ENCODE results near the gene LHFPL3. TPM values are rescaled to one million over a fixed set of nuclear protein-coding genes. Genes with fewer than 3 reads are reported as not detected.

The LHFPL3 gene
- total and polyA plus RNA-seq, 2 donors (not counting 3 experiments of a cell fraction or from before 2014, with no cell fraction given) = not detected

GRCh38 chr7:104758504-104758903, 430.1 kb downstream of the LHFPL3 start:
- H3K9me1 ChIP-seq (replicated peaks; ENCODE audit: control insufficient read depth, extremely low read depth, insufficient read depth, low read length) = no peaks in the 10 kb centered on the region
- H3K27me3 ChIP-seq (ENCODE audit: control insufficient read depth in 2 of 2, insufficient read depth in 2 of 2, low read length in 2 of 2) = no peaks in the 10 kb centered on the region
- H3K4me2 ChIP-seq (ENCODE audit: insufficient read depth, low read length) = no peak overlapping the region
- no peak overlapping the region for H3K27ac ChIP-seq (ENCODE audit: insufficient read depth, low read depth, low read length)
- dilution Hi-C loops (cut with MboI; ENCODE audit: extremely low pct_ligation_motif_present, low sequenced_read_pairs) (no loop called here), intact Hi-C loops (cut with micrococcal nuclease) (no loop called here)
- POLR2A ChIA-PET = no interaction called here
- H3K9me3 ChIP-seq (replicated peaks; ENCODE audit: control insufficient read depth, insufficient read depth, low read length) = no peaks in the 10 kb centered on the region
- no peak overlapping the region for H3K4me3 ChIP-seq (replicated peaks in 1 of 3; ENCODE audit: insufficient read depth in 1 of 3, low read depth in 1 of 3, low read length in 3 of 3)
- no peak overlapping the region for H3K9ac ChIP-seq (replicated peaks; ENCODE audit: extremely low read depth, insufficient read depth, low read length)
- no peaks in the 10 kb centered on the region for H4K20me1 ChIP-seq (replicated peaks; ENCODE audit: control insufficient read depth, extremely low read depth, insufficient read depth, low read length)
- no TSS peak for BruUV-seq (replicated peaks)
- no peak overlapping the region for H2AFZ ChIP-seq (ENCODE audit: low read depth, low read length)
- CTCF ChIA-PET = no interaction called here
- no peaks in the 10 kb centered on the region for H3K4me1 ChIP-seq (ENCODE audit: control insufficient read depth, extremely low read depth, insufficient read depth, low read length)
- no peaks in the 10 kb centered on the region for H3K79me2 ChIP-seq (ENCODE audit: control insufficient read depth, insufficient read depth, low read length)
- DNase-seq (ENCODE audit: low read depth, low spot score) (no peak), FAIRE-seq (no peak)
- H3K36me3 ChIP-seq (ENCODE audit: control insufficient read depth in 2 of 2, extremely low read depth in 1 of 2, insufficient read depth in 2 of 2, low read length in 2 of 2) = no peaks in the 10 kb centered on the region
- no peak for TF ChIP-seq EZH2 (IDR thresholded peaks at IDR 0.05; ENCODE audit: borderline replicate concordance, low read depth, low read length, severe bottlenecking)
- TF ChIP-seq FOS (IDR thresholded peaks at IDR 0.05; ENCODE audit: borderline replicate concordance, insufficient read depth, low read length) = no peak
- TF ChIP-seq POLR2AphosphoS5 (IDR thresholded peaks at IDR 0.05; ENCODE audit: insufficient read depth, low read depth, low read length) = no peak
- TF ChIP-seq JUN (IDR thresholded peaks at IDR 0.05; ENCODE audit: borderline replicate concordance, insufficient read depth, insufficient read length, low read depth) = no peak
- TF ChIP-seq MYC (IDR thresholded peaks at IDR 0.05; ENCODE audit: low read depth, low read length) = no peak
- no peak for TF ChIP-seq POLR2A (IDR thresholded peaks at IDR 0.05; ENCODE audit: low read depth, low read length)
- TF ChIP-seq, protein P1, sequence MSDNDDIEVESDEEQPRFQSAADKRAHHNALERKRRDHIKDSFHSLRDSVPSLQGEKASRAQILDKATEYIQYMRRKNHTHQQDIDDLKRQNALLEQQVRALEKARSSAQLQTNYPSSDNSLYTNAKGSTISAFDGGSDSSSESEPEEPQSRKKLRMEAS (IDR thresholded peaks at IDR 0.05; ENCODE audit: insufficient read depth, insufficient read length) = no peak
- TF ChIP-seq GATA2 (IDR thresholded peaks at IDR 0.05; ENCODE audit: insufficient read depth, insufficient read length, low read depth, low read length) = no peak
- TF ChIP-seq, protein P2, sequence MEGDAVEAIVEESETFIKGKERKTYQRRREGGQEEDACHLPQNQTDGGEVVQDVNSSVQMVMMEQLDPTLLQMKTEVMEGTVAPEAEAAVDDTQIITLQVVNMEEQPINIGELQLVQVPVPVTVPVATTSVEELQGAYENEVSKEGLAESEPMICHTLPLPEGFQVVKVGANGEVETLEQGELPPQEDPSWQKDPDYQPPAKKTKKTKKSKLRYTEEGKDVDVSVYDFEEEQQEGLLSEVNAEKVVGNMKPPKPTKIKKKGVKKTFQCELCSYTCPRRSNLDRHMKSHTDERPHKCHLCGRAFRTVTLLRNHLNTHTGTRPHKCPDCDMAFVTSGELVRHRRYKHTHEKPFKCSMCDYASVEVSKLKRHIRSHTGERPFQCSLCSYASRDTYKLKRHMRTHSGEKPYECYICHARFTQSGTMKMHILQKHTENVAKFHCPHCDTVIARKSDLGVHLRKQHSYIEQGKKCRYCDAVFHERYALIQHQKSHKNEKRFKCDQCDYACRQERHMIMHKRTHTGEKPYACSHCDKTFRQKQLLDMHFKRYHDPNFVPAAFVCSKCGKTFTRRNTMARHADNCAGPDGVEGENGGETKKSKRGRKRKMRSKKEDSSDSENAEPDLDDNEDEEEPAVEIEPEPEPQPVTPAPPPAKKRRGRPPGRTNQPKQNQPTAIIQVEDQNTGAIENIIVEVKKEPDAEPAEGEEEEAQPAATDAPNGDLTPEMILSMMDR (IDR thresholded peaks at IDR 0.05; ENCODE audit: extremely low read depth in 1 of 2, insufficient read depth in 1 of 2, low read depth in 1 of 2, low read length in 2 of 2) = no peak

All from endothelial cell of umbilical vein (primary cell).